Measurements from ENCODE around the gene KRT26.
"Not testable (repeated sequence)": the region's sequence is repeated elsewhere in the genome, so short reads cannot be mapped to it uniquely, and the experiment has no call there.

Gene KRT26

DNA sequence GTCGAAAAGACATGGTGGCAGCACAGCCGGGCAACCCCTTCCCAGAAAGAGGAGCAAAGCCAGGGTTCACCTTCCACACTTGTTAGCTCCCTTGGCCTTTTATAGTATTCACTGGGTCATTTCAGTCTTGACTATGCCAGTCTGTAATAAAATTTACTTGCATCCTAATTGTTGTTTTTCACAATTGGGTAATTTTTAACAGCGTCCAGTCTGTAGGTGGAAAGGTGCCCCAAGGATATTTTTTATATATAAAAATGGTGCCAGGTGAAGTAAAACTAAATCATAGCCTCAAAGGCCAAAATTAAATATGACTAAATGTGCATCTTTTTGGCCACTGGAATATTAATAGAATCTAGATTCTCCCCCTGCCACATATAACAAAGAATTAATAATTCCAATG is at the start of gene KRT26:
Gene KRT26 (minus strand): TSS at position 101 of the 400 bp plus-strand sequence. CDS start 88 bp downstream, at position 13.
- no peak for DNase-seq

DNA sequence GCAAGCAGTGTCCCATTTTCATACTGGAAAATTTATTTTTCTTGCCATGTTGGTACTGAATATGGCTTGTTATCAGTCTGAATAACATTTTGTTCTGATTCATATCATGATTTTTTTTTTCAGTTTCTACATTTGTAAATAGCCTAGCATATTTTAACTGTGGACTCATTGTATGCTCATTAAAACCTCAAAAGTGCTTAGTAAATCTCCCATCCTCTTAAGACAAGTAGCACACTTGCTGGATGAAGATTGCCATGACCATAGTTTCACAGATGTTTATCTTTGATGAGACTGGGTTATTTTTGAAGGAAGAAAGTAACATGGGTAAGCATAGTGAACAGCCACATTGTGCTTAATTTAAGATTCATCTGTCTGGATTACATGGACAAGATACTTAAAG is 49.5 kb upstream of the KRT26 start:
- no peak for DNase-seq

DNA sequence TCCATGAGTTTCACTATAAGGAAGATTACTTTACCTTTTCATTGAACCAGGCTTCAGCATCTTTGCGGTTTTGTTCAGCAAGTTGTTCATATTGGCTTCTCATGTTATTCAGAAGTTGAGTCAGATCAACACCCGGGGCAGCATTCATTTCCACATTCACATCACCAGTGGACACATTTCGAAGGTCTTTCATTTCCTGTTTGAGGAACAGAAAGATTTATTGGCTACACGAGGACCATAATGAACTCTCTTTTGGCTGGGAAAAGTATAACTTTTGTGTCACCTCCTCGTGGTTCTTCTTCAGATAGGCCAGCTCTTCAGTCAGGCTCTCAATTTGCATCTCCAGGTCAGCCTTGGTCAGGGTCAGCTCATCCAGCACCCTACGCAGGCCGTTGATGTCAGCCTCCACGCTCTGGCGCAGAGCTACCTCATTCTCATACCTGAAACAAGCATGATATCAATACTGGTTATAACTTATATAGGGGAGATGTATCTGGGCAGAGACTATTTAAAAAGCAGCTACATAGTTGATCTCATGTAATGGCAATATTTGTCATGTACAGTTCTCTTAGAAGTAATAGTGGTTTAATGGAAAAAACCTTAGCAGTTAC is 48.3 kb upstream of the KRT26 start:
- peak; percentile 60 for DNase-seq

DNA sequence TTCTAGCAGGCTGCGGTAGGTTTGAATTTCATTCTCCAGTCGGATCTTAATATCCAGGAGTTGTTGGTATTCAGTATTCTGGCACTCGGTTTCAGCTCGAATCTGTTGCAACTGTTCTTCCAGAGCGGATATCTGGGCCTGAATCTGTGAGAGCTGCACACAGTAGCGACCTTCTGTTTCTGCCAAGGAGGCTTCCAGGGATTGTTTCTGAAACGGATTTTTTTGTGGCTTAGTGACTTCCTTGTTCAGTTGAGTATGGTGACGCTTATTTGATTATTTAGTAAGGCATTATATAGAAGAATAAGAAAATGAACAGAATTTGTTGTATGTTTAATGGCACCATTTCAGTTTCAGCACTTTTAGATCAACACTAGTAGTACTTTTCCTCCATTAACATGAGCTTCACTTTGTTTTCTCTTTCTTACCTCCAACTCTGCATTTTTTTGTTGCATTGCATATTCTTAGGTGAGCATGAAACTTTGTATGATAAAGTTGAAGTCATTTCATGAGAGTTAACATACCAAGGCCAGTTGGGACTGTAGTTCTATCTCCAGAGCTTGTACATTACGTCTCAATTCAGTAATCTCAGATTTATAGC is 47.6 kb upstream of the KRT26 start:
- DNase-seq, result no peak

DNA sequence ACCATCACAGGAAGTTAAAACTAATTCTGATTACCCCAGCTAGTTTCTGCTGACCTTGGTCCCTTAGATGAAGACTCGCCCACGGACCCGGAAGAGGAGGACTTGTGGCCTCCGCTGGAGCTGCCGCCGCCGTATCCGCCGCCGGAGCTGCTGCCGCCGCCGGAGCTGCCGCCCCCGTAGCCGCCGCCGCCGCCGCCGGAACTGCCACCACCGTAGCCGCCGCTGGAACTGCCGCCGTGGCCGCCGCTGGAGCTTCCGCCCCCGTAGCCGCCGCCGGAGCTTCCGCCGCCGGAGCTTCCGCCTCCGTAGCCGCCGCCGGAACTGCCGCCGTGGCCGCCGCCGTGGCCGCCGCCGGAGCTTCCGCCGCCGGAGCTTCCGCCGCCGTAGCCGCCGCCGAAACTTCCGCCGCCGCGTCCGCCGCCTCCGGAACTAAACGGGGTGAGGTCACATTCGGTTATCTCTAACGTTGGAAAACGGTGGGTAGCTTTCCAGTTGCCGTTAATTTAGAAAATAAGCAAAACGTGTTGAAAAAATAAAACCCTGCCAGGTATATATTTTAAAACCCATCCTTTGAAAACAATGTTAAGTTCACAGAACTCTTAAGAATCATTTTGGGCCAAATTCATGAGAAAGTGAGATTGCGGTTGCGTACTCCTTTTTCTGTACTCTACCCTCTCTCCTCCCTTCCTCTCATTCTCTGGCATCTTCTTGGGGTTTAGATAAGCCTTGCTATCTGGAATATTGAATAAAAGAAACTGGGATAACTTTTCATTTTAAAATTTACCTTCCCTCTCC is 46.9 kb upstream of the KRT26 start:
- peak; percentile 84 for DNase-seq

DNA sequence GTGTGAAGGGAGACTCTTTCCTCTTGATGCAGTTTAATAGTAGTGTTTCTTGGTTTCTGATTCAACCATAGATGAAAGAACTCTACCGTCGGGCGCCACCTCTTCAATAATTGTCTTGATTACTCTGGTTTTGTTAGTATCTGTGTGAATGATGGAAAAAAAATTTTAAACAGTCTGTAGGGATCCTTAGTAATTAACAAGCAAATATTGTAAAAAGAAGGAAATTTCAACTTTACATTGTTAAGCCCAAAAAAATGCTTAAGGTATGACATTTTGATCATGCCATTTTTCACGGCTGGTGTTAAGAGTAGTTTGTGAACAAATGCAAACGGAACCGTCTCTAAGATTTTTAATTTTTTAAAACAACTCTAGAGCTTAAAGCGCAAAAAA is 46.3 kb upstream of the KRT26 start:
- DNase-seq, result no peak

- no peak for DNase-seq
Observed at GRCh38 chr17:40817103-40817682, 45.2 kb upstream of the KRT26 start.

DNA sequence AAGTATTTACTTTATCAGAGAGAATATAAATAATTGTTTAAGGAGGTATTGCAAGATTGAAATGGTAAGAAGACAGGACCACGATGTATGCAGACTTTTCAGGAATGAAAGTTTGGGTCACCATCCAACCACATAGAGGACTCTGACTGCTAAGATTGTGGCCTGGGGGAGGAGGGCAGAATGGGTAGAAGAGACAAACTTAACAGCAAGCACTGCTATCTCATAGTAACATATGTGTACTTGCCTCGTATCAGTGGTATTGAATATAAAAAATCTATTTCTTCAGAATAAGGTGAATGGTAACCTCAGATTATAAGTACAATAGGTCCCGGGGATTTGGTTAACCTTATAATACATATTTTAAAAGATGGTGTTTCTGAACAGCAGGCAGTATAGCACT is 44.6 kb upstream of the KRT26 start:
- no peak for DNase-seq

DNA sequence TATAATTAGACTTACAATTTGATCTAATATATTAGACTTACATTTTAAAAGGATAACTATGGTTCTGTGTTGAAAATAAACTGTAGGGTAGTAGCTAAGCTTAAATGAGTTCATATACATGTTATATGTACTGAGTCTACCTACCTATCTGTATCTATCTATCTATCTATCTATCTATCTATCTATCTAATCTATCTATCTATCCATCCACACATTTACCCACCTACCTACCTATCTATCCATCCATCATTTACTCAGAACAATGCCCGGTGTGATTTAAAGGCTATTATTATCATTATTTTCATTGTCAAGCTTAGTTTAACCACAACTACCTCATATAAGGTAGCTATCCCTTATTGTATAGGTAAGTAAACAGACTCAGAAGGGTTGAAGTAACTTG is 43.4 kb upstream of the KRT26 start:
- DNase-seq, result no peak

GRCh38 chr17:40814657-40815056 is 42.7 kb upstream of the KRT26 start:
- not testable (repeated sequence) for DNase-seq

GRCh38 chr17:40813804-40814203 is 41.8 kb upstream of the KRT26 start:
- DNase-seq, result no peak

DNA sequence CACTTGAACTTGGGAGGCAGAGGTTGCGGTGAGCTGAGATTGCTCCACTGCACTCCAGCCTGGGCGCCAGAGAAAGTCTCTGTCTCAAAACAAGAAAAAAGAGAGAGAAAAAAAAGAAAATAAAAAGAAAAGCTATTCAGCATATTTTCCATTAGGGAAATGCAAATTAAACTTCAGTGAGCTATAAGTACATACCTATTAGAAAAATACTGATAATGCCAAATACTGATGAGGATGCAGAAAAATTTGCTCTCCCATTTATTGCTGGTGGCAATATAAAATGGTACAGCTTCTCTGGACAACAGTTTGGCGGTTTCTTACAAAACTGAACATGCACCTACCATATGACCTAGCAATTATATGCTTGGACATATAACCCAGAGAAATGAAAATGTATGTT is 40.6 kb upstream of the KRT26 start:
- DNase-seq, result no peak

GRCh38 chr17:40810494-40810893 is 38.5 kb upstream of the KRT26 start:
- DNase-seq, result no peak

DNA sequence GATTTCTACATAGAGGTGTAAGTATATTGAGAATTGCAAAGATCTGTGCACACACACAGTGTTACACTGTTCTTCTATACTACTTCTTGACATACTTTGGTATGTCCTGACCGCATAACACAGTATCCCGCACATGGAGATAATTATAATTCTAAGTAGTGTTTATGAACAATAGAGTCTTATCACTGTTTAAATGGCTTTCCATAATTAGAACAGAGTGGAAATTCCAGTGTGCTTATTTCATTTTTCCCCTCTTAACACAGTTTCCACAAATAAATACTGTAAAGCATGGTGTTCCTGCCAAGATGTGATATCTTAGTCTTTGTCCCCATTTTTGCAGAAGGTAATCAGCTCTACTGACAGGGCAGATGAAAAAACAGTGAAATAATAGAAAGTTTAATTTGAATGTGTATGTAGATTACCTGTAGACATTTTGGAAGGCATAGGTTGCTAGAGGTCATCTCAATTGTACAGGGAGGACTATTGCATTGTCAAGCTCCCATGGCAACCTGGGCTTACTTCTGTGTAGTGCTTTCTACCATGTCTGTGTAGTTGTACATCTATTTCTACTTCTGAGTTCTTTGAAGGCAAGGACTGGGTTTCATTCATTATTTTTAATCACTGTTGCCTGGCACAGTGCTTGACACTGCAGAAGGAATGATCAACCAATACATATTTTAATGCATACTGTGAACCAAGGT is 37.9 kb upstream of the KRT26 start:
- DNase-seq, result no peak

- no peak for DNase-seq
Observed at GRCh38 chr17:40806131-40806530, 34.1 kb upstream of the KRT26 start.

DNA sequence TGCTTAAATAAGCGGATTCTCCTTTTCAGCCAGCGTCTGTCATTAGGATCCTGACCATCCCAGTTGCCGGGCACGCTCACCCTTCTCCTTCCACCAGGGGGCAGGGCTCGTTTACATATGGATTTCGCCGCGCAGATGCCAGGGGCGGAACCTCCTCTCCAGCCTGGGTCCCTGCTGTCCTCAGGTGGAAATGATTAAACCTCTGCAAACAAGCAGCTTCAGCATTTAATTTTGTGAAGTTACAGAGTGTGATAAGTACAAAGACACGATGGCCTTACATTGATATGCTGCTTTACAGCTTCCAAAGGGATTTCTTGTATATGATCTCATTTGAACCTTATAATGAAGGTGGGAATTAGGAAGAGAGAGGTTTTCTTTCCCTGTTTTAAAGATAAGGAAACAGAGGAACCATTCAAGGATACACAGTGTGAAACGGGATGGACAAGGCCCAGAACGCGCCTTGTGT is 31.6 kb upstream of the KRT26 start:
- DNase-seq, result peak; percentile 75

DNA sequence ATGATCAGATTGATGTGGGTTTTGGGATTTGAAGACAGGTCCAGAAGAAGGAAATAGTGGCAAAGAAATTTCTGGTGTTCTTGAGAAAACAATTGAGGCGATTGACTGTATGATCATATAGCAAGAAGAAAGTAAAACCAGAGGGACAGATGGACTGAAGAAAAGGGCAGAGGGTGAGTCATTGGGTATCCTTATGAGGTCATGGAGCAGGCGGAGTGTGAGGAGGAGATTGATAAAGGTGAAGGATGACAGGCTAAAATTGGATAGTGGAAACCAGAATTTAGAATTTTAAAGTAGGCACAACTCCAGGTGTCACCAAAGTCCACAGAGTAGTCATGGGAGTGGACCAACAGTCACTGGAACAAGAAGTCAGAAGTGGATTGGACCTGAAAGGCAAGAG is 29.2 kb upstream of the KRT26 start:
- DNase-seq, result no peak

- no peak for DNase-seq
Observed at GRCh38 chr17:40800381-40800780, 28.4 kb upstream of the KRT26 start.

DNA sequence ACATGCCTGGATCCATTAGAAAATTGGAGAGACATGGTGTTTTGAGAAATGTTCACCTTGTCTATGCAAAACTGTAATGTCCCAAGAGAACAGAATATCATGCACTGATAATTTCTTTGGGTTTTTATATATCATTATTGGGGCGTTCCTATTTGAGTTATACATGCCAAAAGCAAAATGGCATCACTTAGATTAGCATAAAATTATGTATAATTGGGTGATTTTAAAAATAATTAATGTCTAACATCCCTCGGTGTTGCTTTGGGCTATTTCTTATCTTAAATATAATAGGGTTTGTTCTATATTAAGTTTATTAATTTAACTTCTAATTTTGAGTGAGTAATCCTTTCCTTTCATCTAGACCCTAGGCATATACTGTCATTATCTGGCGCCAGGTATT is 27.9 kb upstream of the KRT26 start, which contains the start of gene KRT28:
Gene KRT28 (minus strand): TSS at position 101 of the 400 bp plus-strand sequence. CDS start 66 bp downstream, at position 35.
- DNase-seq, result no peak

DNA sequence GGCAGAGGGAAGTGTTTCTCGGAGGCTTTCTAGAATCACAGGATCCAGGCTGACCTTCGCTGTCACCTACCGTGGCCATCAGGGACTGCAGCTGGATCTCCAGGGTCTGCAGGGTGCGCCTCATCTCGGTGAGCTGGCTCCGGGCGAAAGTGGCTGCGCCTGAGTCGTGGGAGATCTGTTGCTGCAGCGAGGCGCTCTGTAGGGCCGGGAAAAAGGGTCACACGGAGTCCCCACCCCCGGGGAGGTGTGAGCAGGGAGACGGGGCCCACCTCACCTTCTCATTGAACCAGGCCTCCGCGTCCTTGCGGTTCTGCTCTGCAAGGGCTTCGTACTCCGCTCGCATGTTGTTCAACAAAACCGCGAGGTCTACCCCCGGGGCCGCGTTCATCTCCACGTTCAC is 24.8 kb upstream of the KRT26 start:
- DNase-seq, result no peak

GRCh38 chr17:40795019-40795667 is 23.1 kb upstream of the KRT26 start:
- no peak for DNase-seq

GRCh38 chr17:40794466-40794865 is 22.5 kb upstream of the KRT26 start:
- no peak for DNase-seq

Measured in activated CD4-positive, alpha-beta T cell treated with anti-CD3 and anti-CD28 coated beads, Interleukin-2, amount 50 U/mL, for 16 hours (primary cell).